Activated CD4-positive, alpha-beta T cell treated with anti-CD3 and anti-CD28 coated beads for 48 hours (primary cell): Measurements from ENCODE around the gene VAPA.
A peak's percentile ranks its signal among the peaks of the same experiment; 100 is the strongest.

Experiments
- DNase-seq: peaks from one replicate; pipeline ENCODE4 v3.0.0-alpha.2; 2020

The VAPA gene, protein sequence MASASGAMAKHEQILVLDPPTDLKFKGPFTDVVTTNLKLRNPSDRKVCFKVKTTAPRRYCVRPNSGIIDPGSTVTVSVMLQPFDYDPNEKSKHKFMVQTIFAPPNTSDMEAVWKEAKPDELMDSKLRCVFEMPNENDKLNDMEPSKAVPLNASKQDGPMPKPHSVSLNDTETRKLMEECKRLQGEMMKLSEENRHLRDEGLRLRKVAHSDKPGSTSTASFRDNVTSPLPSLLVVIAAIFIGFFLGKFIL

DNA sequence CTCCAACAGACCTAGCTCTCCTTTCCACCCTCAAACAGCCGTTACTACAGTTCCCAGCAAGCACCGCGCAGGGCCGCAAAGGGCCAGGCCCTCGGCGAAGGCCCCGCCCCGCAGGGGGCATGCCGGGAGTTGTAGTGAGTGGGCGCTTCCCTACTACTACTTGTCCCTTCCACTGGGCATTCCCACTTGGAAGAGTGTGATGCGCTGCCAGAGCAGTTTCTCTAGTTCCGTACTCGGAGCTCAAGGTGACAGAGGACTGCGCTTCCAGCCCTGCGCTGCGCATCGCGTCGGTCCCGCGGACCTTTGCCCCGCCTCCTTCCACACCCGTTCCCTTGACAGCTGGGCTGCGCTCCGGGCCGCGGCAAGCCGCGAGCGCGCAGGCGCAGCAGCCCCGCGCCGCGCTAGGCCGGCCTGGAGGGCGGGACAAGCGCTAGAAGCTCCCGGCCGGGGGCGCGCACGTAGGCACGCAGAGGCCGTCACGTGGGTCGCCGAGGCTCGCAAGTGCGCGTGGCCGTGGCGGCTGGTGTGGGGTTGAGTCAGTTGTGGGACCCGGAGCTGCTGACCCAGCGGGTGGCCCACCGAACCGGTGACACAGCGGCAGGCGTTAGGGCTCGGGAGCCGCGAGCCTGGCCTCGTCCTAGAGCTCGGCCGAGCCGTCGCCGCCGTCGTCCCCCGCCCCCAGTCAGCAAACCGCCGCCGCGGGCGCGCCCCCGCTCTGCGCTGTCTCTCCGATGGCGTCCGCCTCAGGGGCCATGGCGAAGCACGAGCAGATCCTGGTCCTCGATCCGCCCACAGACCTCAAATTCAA is at the start of gene VAPA:
Gene VAPA (plus strand): TSS at position 491 of the 808 bp plus-strand sequence. CDS start 241 bp downstream, at position 732.
- DNase-seq = peak; percentile 93

DNA sequence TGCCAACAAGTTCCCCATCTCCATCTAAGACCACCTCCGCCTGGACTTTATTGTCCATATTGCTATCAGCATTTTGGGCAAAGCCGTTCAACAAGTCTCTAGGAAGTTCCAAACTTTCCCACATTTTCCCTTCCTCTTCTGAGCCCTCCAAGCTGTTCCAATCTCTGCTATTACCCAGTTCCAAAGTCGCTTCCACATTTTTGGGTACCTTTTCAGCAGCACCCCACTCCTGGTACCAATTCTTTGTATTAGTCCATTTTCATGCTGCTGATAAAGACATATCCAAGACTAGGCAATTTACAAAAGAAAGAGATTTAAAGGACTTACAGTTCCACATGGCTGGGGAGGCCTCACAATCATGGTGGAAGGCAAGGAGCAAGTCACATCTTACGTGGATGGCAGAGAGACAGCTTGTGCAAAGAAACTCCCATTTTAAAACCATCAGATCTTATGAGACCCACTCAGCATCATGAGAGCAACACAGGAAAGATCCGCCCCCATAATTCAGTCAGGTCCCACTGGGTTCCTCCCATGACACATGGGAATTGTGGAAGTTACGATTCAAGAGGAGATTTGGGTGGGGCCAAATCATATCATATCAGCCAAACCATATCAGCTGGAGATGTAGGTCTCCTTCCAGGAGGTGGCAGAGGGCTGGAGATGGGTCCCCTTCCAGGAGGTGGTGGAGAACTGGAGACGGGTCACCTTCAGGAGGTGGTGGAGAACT is 47.9 kb upstream of the VAPA start:
- no peak for DNase-seq

DNA sequence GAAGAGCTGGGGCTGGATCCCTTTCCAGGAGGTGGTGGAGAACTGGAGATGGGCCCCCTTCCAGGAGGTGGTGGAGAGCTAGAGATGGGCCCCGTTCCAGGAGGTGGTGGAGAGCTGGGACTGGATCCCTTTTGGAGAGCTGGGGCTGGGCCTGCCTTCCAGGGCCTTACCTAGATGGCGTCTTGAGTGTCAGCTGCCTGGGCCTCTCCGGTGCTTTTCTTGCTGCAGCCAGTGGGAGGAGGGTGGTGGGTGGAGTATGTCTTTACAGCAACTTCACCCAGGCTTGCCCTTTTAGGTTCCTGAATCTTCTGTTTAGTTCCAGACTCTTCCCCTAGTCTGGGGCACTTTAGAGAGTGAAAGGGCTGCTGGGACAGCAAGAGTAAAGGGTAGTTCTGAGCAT is 47.2 kb upstream of the VAPA start:
- DNase-seq = no peak

DNA sequence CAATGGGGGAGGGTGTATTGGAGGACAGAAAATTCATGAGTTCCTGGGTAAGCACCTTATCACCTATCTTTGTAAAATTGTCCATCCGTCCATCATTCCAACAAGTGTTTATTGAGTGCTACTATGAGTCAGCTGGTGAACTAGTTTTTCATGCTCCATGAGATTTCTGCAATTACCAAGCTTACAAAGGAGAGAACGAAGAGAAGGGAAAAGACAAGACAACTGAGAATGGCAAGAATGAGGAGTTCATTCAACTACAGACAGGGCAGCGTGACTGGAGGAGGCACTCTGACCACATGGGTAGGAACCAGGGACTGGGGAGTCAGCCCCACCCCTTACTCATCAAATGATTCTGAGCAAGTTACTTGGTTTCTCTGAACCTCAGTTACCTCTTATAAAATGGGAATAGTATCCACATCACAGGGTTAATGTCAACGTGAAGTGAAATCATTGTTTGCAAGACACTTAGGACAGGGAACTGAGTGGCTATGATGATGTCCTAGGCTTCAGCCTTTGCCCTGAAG is 46.7 kb upstream of the VAPA start:
- no peak for DNase-seq

DNA sequence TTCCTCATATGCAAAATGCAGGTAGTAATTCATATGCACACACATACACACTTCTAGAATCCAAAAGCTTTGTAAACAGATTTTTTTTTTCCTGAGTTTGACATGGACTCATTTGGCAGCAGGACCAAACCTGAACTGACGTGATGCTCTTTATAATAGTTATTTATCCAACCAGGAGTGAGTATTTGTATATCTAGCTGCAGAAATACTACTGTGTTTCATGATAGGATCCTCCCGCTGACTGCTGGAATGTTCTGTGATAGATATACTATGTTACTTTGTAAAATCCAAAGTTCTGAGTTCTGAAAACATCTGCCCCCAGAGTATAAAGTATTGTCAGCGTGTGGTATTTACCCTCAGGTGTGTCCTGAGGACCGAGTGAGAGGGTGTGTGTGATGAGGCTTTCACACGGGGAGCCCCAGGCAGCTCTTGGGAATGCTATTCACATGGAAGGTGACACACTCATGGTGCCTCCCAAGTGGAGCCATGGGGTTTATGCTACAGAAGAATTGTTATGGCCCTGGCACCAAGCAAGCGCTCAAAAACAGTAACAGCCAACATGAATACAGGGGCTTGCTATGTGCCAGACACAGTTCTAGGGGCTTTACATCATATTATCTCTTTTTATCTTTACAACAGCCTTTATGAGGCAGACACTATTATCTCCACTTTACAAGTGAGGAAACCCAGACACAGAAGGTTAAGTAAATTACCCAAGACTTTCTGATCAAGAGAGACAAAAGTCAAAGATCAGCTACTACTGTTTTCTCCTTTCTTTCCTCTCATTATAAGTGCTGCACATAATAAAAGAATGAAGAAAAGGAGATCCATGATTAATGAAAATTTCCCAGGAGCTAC is 44.7 kb upstream of the VAPA start:
- DNase-seq = no peak

DNA sequence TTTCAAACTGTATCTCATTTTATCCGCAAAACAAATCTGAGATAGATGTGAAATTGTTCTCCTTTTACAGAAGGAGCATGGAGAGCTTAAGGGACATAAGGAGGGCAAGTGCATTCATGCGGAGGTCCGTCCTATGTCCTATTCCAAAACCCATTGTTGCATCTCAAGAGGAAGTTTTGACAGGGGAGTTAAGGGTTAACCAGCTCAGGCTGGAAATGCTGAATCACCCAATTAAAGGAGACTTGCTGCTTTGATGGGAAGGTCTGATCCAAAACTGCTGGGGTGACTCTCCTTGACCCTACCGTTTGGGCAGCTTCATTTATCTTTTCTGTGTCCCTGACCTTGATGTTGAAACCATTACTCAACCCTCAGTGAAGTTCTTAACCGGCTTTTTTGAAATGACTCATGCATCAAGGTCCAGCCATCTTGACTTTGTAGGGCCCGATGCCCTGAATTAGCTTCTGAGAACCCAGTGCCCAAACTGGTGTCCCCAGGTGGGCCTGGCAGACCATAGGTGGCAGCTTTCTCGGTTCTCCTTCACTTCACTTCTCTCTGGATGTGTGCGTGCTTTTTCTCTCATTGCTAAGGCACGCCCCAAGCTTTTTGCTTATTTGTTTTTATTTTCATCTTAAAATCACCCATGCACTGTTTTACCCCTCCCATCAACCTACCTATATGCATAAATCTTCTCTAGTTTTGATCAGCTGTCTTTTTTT is 43.9 kb upstream of the VAPA start:
- DNase-seq = no peak

DNA sequence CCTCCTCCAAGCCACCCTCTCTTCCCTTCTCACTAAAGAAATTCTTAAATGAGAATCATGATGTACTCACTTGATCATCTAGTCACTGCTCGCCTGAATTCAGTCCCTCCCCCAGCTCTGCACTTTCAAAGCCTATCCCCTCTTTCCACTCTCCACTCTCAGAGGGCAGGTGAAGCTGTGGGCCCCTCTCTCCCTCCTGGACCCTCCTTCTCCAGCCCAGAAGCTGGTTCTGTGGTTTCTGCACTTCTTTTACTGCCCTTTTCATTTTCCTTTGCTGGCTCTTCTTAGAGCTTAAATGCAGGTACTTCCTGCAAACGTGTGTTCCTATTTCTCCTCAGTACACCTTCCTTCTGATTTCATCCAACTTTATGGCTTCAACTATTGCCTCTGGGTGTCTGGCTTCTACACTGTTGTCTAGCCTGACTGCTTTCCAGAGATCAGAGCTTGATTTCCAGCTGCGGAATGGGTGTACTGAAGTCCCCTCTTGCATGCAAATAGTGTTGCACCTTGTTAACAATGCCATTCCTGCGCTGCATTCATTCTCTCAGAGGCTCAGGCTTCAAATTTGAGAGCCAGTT is 43.3 kb upstream of the VAPA start:
- DNase-seq = no peak

DNA sequence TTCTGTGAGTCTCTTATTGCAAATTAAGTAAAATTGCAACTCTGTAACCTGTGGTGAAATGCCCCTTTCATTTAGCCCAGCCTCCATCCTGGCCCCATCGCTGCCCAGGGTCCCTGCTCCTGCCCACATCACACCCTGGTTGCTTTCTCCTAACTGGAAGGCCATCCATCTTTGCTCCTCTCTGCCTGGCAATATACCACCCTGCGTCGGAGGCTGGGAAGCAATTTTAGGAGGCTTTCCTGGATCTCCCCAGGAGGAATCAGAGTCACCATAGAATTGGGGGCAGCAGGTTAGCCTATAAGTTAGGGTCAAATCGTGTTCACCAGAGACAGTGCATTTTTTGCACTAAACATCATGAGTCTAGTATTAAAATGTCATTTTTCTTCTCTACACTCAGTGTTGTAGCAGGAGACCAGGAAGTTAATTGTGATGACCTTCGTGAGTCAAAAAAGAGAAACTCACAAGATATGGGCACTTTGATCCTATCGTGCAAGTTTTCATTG is 42.5 kb upstream of the VAPA start:
- DNase-seq = no peak

DNA sequence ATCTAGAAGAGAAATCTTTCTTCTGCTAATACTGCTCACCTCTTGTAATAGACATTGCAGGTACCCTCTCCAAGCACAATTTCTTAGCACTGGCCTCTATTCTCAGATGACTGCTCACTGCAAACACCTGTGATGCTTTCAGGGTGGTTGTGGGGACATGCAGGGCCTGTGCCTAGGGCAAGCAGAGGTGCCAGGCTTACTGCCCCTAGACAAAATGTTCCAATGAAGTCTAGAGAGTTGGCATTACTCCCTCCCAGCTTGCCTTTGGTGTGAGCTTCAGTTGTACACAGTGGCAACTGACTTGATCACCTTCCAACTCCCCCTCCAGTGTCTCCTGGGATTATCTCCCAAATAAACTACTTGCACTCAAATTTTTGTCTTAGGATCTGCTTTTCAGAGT is 41.0 kb upstream of the VAPA start:
- DNase-seq = no peak

DNA sequence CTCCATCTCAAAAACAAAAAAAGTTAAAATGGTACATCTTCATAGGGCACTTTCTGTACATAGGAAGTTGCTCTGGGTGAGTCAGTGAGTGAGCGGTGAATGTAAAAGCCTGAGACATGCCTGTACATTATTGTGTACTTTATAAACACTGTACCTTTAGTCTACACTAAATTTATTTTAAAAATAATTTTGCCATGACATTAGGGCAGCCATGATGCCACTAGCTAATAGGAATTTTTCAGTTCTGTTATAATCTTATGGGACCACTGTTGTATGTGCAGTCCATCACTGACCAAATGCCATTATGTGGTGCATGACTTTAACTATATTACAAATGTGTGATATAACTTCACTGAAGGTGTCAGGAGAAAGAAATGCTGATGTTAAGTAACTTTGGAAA is 39.1 kb upstream of the VAPA start:
- no peak for DNase-seq

DNA sequence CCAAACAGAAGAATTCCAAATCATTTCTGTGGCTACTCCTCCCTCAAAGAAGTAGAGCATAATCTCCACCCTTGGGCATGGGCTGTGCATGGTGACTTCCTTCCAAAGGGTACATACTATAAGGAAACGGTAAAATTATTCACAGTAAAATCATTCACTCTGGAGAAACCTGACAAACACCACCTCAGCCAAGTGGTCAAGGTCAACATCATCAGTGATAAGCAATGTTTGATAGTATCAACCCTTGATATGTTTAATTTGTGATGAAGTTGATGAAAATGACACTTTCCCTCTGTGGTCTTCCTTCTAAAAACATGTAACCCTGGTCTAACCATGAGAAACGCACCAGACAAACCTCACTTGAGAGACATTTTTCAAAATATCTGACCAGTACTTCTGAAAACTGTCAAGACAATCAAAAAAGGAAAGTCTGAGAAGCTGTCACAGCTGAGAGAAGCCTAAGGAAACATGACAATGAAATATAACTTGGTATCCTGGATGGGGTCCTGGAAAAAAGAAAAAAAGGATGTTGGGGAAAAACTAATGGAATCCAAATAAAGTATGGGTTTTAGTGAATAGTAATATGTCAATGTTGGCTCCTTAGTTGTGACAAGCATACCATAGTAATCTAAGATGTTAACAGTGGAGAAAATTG is 37.5 kb upstream of the VAPA start:
- DNase-seq = no peak

DNA sequence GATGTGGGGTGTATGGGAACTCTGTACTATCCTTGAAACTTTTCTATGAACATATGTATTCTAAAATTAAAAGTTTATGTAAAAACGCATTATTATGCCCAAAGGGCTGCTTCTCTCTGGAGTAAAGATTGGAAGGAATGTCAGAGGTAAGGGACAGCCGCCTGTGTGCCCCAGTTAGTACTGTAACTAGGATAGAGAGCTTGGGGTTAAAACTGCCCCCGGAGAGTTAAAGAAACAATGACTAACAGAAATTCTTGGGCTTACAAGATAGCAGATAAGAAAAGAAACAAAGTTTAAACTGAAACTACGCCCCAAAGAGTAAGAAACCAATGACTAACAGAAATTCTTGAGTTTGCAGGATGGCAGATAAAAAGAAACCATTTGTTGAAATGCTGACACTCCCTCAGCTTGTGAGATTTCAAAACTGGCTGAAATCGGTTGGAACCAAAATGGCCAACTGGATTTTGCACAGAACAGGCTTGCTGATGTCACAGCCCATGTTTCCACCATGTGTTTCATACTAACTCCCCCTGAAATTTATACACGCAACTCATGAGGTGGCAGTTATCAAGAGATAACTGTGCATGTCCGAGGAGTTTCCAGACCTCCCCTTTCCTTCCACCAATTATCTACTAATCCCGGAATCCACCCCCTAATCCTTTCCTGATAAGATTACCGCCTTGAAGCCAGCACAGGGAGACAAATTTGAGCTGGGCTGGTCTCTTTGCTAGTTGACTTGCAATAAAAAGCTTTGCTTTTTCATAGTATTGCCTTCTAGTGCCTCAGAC is 36.8 kb upstream of the VAPA start:
- peak; percentile 34 for DNase-seq

DNA sequence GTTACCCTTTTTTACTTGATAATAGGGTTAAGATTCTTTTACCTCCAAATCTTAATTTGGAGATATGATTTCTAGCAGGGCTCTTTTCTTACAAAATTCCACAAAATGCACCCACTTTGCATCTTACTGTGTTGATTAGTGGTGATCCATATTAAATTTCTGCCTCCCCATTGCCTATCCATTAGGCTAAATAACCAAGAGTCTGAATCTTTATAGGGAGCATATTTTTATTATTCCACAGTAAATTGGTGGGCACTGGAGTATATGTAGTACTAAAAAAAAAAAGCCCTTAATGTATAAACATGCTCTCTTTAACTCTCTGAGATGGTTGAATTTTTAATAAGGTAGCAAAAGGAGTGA is 36.2 kb upstream of the VAPA start:
- DNase-seq = no peak

DNA sequence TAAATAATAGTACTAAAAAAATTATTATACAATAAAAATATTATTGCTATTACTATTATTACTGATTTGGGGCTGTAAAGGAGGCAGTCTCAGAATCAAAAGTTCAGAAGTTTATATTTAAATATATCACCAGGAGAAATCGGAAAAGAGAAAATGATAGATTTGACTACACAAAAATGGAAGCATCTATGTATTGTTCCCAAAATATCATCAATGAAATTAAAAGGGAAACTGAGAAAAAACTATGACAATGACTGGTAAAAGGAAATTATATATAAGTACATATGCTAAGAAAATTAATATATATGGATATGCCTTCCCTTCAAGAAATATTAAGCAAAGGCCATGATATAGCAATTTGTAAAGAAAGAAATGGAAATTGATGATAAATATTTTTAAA is 35.7 kb upstream of the VAPA start:
- DNase-seq = no peak

DNA sequence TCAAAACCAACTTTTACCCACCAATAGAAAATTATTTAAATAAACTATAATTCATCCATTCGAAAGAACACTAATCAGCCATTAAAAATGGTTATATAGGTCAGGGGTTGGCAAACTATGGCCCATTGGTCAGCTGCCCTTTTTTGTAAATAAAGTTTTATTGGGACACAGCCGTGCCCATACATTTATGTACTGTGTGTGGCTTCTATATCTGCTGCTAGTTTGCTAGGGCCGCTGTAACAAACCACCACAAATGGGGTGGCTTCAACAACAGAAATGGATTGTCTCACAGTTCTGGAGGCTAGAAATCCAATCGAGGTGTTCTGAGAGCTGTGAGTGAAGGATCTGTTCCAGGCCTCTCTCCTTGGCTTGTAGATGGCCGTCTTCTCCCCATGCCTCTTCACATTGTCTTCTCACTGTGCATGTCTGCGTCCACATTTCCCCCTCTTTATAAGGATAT is 35.0 kb upstream of the VAPA start:
- no peak for DNase-seq

DNA sequence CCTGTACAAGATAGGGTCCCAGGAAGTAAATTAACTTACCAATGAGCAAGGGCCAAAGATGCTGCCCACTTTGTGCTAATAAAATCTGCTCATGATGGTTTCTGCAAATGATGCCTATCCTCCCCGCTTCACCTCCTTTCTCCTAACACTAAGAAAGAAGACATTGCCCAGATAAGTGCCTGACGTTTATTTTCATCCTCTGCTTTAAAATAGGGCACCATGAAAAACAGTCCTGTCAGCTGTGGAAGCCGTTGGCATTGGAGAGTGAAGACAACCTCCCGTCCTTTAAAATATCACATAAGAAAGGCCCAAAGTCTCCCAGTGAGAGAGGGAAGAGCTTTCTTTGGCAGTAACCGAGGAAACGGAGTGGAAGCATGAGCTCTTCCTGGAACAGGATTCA is 29.7 kb upstream of the VAPA start:
- no peak for DNase-seq

DNA sequence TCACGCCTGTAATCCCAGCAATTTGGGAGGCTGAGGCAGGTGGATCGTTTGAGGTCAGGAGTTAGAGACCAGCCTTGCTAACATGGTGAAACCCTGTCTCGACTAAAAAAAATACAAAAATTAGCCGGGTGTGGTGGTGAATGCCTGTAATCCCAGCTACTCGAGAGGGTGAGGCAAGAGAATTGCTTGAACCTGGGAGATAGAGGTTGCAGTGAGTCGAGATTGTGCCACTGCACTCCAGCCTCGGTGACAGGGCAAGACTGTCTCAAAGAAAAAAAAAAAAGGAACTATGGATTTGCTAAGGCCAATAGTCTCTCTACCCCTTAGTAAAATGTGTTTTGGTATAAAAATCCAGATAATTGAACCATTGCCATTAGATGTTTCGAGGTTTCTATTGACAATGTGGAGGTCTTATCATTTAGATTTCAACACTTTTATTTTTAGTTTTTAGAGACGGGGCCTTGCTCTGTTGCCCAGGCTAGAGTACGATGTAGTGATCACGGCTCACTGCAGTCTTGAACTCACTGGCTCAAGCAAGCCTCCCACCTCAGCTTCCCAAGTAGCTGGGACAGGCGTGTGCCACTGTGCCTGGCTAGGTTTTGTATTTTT is 29.2 kb upstream of the VAPA start:
- no peak for DNase-seq

DNA sequence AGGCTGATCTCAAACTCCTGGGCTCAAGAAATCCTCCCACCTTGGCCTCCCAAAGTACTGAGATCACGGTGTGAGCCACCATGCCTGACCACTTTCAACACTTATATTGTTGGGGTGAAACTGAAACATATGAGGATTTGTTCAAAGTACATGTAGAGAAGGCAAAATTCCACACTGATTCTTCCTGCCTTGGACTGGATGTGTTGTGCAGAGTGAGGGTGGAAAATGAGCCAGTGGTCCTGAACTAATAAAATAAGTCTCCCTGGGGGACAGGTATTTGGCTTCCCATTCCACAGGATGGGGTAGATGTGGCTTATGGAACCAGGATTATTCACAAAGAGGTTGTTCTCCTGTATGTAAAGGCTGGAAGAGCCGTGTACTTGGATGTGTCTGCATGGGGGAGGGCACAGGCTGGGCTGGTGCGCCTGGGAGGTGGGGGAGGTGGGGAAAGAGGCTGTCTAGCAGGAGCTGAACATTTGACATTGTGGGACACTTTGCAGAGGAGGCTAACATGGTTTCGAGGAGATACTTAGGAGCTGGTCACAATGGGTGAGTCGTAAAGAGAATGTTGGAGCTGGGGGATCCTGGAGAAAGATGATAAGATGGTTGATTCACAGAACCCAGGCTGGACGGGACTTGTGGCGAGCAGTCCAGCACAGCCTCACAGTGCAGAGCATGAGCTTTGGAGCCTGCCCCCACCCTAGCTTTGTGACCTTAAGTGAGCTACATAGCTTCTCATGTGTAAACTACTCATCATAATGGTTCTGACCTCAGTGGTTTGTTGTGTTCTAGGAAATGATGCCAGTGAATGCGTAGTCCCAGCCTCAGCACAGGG is 28.4 kb upstream of the VAPA start, which contains the start of gene TXNDC2:
Gene TXNDC2 (plus strand): TSS at position 804 of the 835 bp plus-strand sequence. CDS start 708 bp downstream, outside the sequence.
- no peak for DNase-seq

DNA sequence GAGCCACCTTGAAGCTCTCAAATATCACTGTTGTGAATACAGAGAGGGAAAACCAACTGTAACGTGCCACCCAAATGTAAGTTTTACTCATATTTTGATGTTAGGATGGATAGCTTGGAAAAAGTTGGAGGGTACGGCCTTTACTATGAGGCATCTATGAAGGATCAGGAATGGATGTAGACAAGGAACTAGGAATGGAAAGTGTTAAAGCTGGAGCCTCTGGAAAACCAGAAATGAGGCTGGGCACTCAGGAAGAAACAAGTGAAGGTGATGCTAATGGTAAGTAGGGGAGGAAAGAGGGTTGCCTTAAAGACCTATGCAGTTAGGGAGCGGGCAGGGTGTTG is 27.8 kb upstream of the VAPA start:
- no peak for DNase-seq
